GM12878 (cell line): ENCODE results near the gene R3HDM1. TPM values are rescaled to one million over a fixed set of nuclear protein-coding genes. Genes with fewer than 3 reads are reported as not detected.

ENCODE experiments used
- ATAC-seq: fragments of 200-7000 bp; cut with Tn5 transposase; 3 replicates; pipeline ENCODE4 v1.9.1; 2020; ENCODE audit warnings: mild to moderate bottlenecking, moderate library complexity
- BruUV-seq: library from RNA; stranded (reverse); fragments of 400-500 nt; replicated peaks from 2 replicates; lab custom pipeline; 2021; lab: Mats Ljungman, UMichigan
- CTCF ChIA-PET: fragments of 300-600 bp; sonication (Branson Sonifier 250); formaldehyde crosslinking; extraction: SDS; loops from one replicate; lab custom pipeline; 2021; ENCODE audit warnings: inconsistent platforms; lab: Yijun Ruan, JAX
- POLR2A ChIA-PET: fragments of 350-600 bp; formaldehyde crosslinking; extraction: SDS; loops from one replicate; lab custom pipeline; 2021; ENCODE audit warnings: inconsistent platforms; lab: Charles Lee
- RAD21 ChIA-PET: fragments of 300-600 bp; sonication (Branson Sonifier 250); formaldehyde crosslinking; loops from one replicate; lab custom pipeline; 2023; ENCODE audit warnings: antibody characterized with exemption; ENCODE audit not compliant: unreplicated experiment; lab: Charles Lee
- SMC1A ChIA-PET: fragments of 300-600 bp; sonication (Branson Sonifier 250); formaldehyde crosslinking; loops from one replicate; lab custom pipeline; 2023; ENCODE audit not compliant: unreplicated experiment, uncharacterized antibody; lab: Charles Lee
- DNase-seq: peaks from one replicate; pipeline ENCODE4 v3.0.0-alpha.2; 2011; ENCODE audit warnings: low read depth, low spot score
- FAIRE-seq: peaks from 3 replicates; lab custom pipeline; 2011; peaks lifted over from hg19 to GRCh38; lab: Jason Lieb, UNC
- H2AFZ ChIP-seq: 2 replicates; pipeline ENCODE4 v1.6.0; 2011; ENCODE audit warnings: low read depth, low read length, control low read depth; ENCODE audit not compliant: control insufficient read depth
- H3K27ac ChIP-seq: 2 replicates; pipeline ENCODE4 v1.5.1; 2011; ENCODE audit warnings: control low read depth; ENCODE audit not compliant: control insufficient read depth, insufficient read depth
- H3K27me3 ChIP-seq, 2 experiments: replicated peaks in 1 of 2; 2 replicates each; pipeline versions ENCODE4 v1.6.0 to v1.6.1; 2011; ENCODE audit warnings: low read length in 1 of 2; ENCODE audit not compliant: control insufficient read depth in 2 of 2, insufficient read depth in 2 of 2
- H3K36me3 ChIP-seq, 2 experiments: 2 replicates each; pipeline ENCODE4 v1.5.1; 2011; ENCODE audit warnings: low read length in 1 of 2; ENCODE audit not compliant: control insufficient read depth in 2 of 2, insufficient read depth in 2 of 2
- H3K4me1 ChIP-seq: 2 replicates; pipeline ENCODE4 v1.6.1; 2011; ENCODE audit warnings: mild to moderate bottlenecking, low read length, moderate library complexity, mixed read lengths; ENCODE audit not compliant: control insufficient read depth, insufficient read depth
- H3K4me2 ChIP-seq: 2 replicates; pipeline ENCODE4 v1.6.0; 2011; ENCODE audit warnings: control low read depth; ENCODE audit not compliant: control insufficient read depth, insufficient read depth
- H3K4me3 ChIP-seq: fragments of 200-600 bp; sonication (generic); 2 replicates; pipeline ENCODE4 v1.5.1; 2016
- H3K79me2 ChIP-seq: 2 replicates; pipeline ENCODE4 v1.6.0; 2011; ENCODE audit warnings: low read length; ENCODE audit not compliant: control insufficient read depth, insufficient read depth
- H3K9ac ChIP-seq: 2 replicates; pipeline ENCODE4 v1.8.0; 2011; ENCODE audit warnings: low read length, control low read depth, mixed read lengths; ENCODE audit not compliant: control insufficient read depth, insufficient read depth
- H3K9me3 ChIP-seq: replicated peaks from 3 replicates; pipeline ENCODE4 v1.5.1; 2011; ENCODE audit warnings: mild to moderate bottlenecking, low read length; ENCODE audit not compliant: control insufficient read depth, insufficient read depth
- H4K20me1 ChIP-seq: 2 replicates; pipeline ENCODE4 v1.6.0; 2011; ENCODE audit not compliant: control insufficient read depth, insufficient read depth
- BCLAF1 ChIP-seq: fragments of 450-650 bp; IDR thresholded peaks from 2 replicates; pipeline ENCODE4 v1.6.1; 2017; ENCODE audit warnings: antibody characterized with exemption, mild to moderate bottlenecking, moderate library complexity
- CEBPZ ChIP-seq: fragments of 150-350 bp; IDR thresholded peaks from 2 replicates; pipeline ENCODE4 v1.6.1; 2016; ENCODE audit warnings: low read depth, low read length
- MXI1 ChIP-seq: fragments of 150-350 bp; IDR thresholded peaks from 2 replicates; pipeline ENCODE4 v1.6.1; 2011; ENCODE audit warnings: low read depth, mild to moderate bottlenecking, inconsistent platforms, low read length, improper control_type of control experiment
- NR2C1 ChIP-seq: fragments of 450-650 bp; IDR thresholded peaks from 2 replicates; pipeline ENCODE4 v1.6.1; 2017; ENCODE audit warnings: antibody characterized with exemption, mild to moderate bottlenecking, moderate library complexity
- PML ChIP-seq: IDR thresholded peaks from 2 replicates; pipeline ENCODE4 v1.6.1; 2012; ENCODE audit warnings: low read length, inconsistent platforms
- RAD21 ChIP-seq: IDR thresholded peaks from 2 replicates; pipeline ENCODE4 v1.6.1; 2011; ENCODE audit warnings: mild to moderate bottlenecking, low read depth, low read length, moderate library complexity; ENCODE audit not compliant: insufficient read depth
- RB1 ChIP-seq: fragments of 450-650 bp; formaldehyde crosslinking; IDR thresholded peaks from 2 replicates; pipeline ENCODE4 v1.6.1; 2017; ENCODE audit warnings: mild to moderate bottlenecking, borderline replicate concordance
- RFX5 ChIP-seq: IDR thresholded peaks from 2 replicates; pipeline ENCODE4 v1.6.1; 2011; ENCODE audit warnings: low read depth, low read length, improper control_type of control experiment
- SREBF2 ChIP-seq: IDR thresholded peaks from 2 replicates; pipeline ENCODE4 v1.6.1; 2012; ENCODE audit warnings: mild to moderate bottlenecking, low read length
- SUPT20H ChIP-seq: IDR thresholded peaks from 2 replicates; pipeline ENCODE4 v1.6.1; 2011; ENCODE audit warnings: low read depth, mild to moderate bottlenecking, low read length, moderate library complexity, borderline replicate concordance; ENCODE audit not compliant: control insufficient read depth
- SUZ12 ChIP-seq: fragments of 200-600 bp; sonication (generic); IDR thresholded peaks from one replicate; pipeline ENCODE4 v1.6.1; 2018; ENCODE audit warnings: antibody characterized with exemption, mild to moderate bottlenecking; ENCODE audit not compliant: unreplicated experiment
- TAF1 ChIP-seq: IDR thresholded peaks from 2 replicates; pipeline ENCODE4 v1.6.1; 2011; ENCODE audit warnings: mild to moderate bottlenecking, low read depth, low read length, borderline replicate concordance
- TARDBP ChIP-seq: IDR thresholded peaks from 2 replicates; pipeline ENCODE4 v1.6.1; 2016; ENCODE audit warnings: borderline replicate concordance
- TCF7 ChIP-seq: IDR thresholded peaks from 2 replicates; pipeline ENCODE4 v1.6.1; 2014; ENCODE audit warnings: antibody characterized with exemption, borderline replicate concordance
- YBX1 ChIP-seq: fragments of 450-650 bp; IDR thresholded peaks from 2 replicates; pipeline ENCODE4 v1.6.1; 2016; ENCODE audit warnings: antibody characterized with exemption
- ZBED1 ChIP-seq: IDR thresholded peaks from 2 replicates; pipeline ENCODE4 v1.6.1; 2016; ENCODE audit warnings: borderline replicate concordance
- ZBTB33 ChIP-seq: fragments of 450-650 bp; IDR thresholded peaks from 2 replicates; pipeline ENCODE4 v1.6.1; 2017; ENCODE audit warnings: mild to moderate bottlenecking
- ZNF274 ChIP-seq: IDR thresholded peaks from one replicate; pipeline ENCODE4 v1.8.0; 2011; ENCODE audit not compliant: insufficient read length, insufficient read depth
- WGBS: methylation state at CpG from one replicate; pipeline ENCODE4 v1.1.6; 2016; ENCODE audit warnings: low lambda C conversion rate; ENCODE audit not compliant: insufficient replicate concordance, insufficient coverage; ENCODE audit errors: missing lambda C conversion rate; 5-methylcytosine and 5-hydroxymethylcytosine counted together
- in situ Hi-C: fragments of 300-500 bp; cut with MboI; formaldehyde crosslinking; loops from 9 replicates; pipeline ENCODE4 v1.14.3; 2018; ENCODE audit warnings: mixed read lengths
- intact Hi-C: fragments of 100-400 bp; cut with micrococcal nuclease; formaldehyde crosslinking; loops from one replicate; pipeline ENCODE4 v1.14.2; 2022; ENCODE audit not compliant: unreplicated experiment
- polyA plus RNA-seq, 11 experiments: library from polyadenylated mRNA; depleted of rRNA in 4 of 11; unstranded in 6 of 11; stranded (reverse) in 5 of 11; fragments of >200 nt; fragmentation: Nextera tagmentation in 4 of 11; fragmentation: Illumina TruSeq in 1 of 11; extraction: Ambion mirVana in 4 of 11; extraction: Trizol in 1 of 11; gene quantifications; 1 replicate in 1 of 11; 2 replicates in 10 of 11; pipeline versions ENCODE4 v1.2.1 to v1.2.3, GENCODE V29; 2011 to 2016; ENCODE audit warnings: inconsistent platforms in 2 of 11, missing spikeins in 2 of 11, low read depth in 1 of 11
- total RNA-seq, 4 experiments: library from RNA; depleted of rRNA in 3 of 4; stranded (reverse); fragments of >200 nt in 3 of 4; fragmentation: Illumina TruSeq in 1 of 4; extraction: Trizol in 1 of 4; gene quantifications; 2 replicates each; pipeline versions ENCODE4 v1.2.1 to v1.2.3, GENCODE V29; 2013 to 2021

The R3HDM1 gene
- total and polyA plus RNA-seq, 10 of the 15 experiments (the other 5 are each of a cell fraction or from before 2014, with no cell fraction given), result 16.8 to 89.6 (median 47.7) TPM

- no peaks in the 10 kb centered on the region for H3K9me3 ChIP-seq
- ATAC-seq (no peak), DNase-seq (no peak), FAIRE-seq (no peak)
- no peaks in the 10 kb centered on the region for H4K20me1 ChIP-seq
- POLR2A ChIA-PET, result interaction anchor here (0.5 to 0.8 kb wide), 2 partner anchors 20 to 150 kb away, joined by 3 to 6 read pairs; no protein-coding TSS in a partner anchor
- H3K4me2 ChIP-seq, result no peak overlapping the region
- H3K79me2 ChIP-seq, result no peaks in the 10 kb centered on the region
- 99% methylated on average over 5 of the region's 5 CpGs for WGBS
- no peak for TF ChIP-seq SUZ12
- TF ChIP-seq NR2C1, result no peak
- TF ChIP-seq CEBPZ, result no peak
- no peak for TF ChIP-seq RAD21
- no peak for TF ChIP-seq ZNF274
- no peak for TF ChIP-seq YBX1
- no peak for TF ChIP-seq PML
- TF ChIP-seq SREBF2, result no peak
- TF ChIP-seq RB1, result no peak
- TF ChIP-seq SUPT20H, result no peak
- no peak for TF ChIP-seq TARDBP
- no peak for TF ChIP-seq BCLAF1
- no peak for TF ChIP-seq ZBTB33
- TF ChIP-seq TCF7, result no peak
- TF ChIP-seq RFX5, result no peak
- no peak for TF ChIP-seq ZBED1
- TF ChIP-seq TAF1, result no peak
- TF ChIP-seq MXI1, result no peak
- SMC1A ChIA-PET, result no interaction called here
- H2AFZ ChIP-seq, result no peak overlapping the region
- CTCF ChIA-PET, result interaction anchor here (0.6 to 1.2 kb wide), 2 partner anchors 8 to 9 kb away, joined by 3 read pairs; no protein-coding TSS in a partner anchor
- in situ Hi-C loops (no loop called here), intact Hi-C loops (no loop called here)
- H3K4me1 ChIP-seq, result no peaks in the 10 kb centered on the region
- no peak overlapping the region for H3K4me3 ChIP-seq
- no TSS peak for BruUV-seq
- no peaks in the 10 kb centered on the region for H3K27me3 ChIP-seq
- no peak overlapping the region for H3K27ac ChIP-seq
- H3K36me3 ChIP-seq, result no peaks in the 10 kb centered on the region
- RAD21 ChIA-PET, result no interaction called here
- H3K9ac ChIP-seq, result no peak overlapping the region
Observed at GRCh38 chr2:135732561-135732960, 201.3 kb downstream of the R3HDM1 start.
